PC-3 (cell line): ENCODE measurements around the gene UBE2QL1.

Experiments
- CTCF ChIP-seq: fragments of 300-600 bp; sonication (generic); conservative IDR thresholded peaks from 2 replicates; pipeline ENCODE4 v1.5.1; 2017; ENCODE audit warnings: antibody characterized with exemption, low read depth, mild to moderate bottlenecking, low read length
- EZH2phosphoT487 ChIP-seq: fragments of 300-600 bp; sonication (generic); IDR thresholded peaks from 2 replicates; pipeline ENCODE4 v1.6.1; 2018; ENCODE audit warnings: mild to moderate bottlenecking, antibody characterized with exemption, low read length, borderline replicate concordance

DNA sequence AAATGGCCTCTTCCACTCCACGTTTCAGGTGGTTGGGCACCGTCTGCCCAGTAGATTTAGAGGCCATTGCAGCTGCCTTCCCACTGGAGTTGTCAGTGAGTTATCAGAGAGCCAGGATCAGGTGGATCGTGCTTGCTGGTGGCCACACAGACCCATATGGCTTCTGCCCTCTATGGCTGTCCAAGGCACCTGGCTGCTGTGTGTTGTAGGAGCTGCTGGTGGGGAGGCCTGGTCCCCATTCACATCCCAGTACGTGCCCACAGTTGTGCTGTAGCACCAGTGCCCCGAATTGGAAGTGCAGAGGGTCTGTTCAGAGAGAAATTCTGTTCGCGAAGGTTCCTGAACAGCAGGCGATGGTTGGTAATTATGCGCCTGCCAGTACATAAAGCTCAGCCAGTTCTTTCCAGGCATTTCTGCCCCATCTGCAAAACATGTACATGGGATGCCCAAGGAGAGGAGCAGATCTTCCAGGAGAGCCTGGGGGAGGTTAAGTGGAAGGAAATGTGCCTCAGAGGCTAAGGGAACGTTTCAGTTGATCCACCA is 41.1 kb downstream of the UBE2QL1 start:
- TF ChIP-seq EZH2phosphoT487: no peak
- TF ChIP-seq CTCF: no peak
